Left colon (tissue), 2 donors: ENCODE measurements around the gene GAB1. TPM values are rescaled to one million over a fixed set of nuclear protein-coding genes. Genes with fewer than 3 reads are reported as not detected.
A peak's percentile ranks its signal among the peaks of the same experiment; 100 is the strongest.

Experiments
- ATAC-seq: fragments of 200-7000 bp; cut with Tn5 transposase; one replicate; pipeline ENCODE4 v1.9.1; 2020; ENCODE audit warnings: mild to moderate bottlenecking, moderate library complexity
- DNase-seq, 2 donors: peaks; one replicate each; pipeline ENCODE4 v3.0.0-alpha.2; 2020
- intact Hi-C, 2 donors: fragments of 100-400 bp; cut with DNase I in 1 of 2; cut with micrococcal nuclease in 1 of 2; formaldehyde crosslinking; loops; one replicate each; pipeline versions ENCODE4 v1.11.2 to v1.14.0; 2022; cut with DNase I, micrococcal nuclease
- total RNA-seq, 2 donors: library from RNA; stranded (reverse); fragmentation: NEBNext Ultra II Directional; extraction: Animal tissue kit (Norgen Biotek cat#: 25700); gene quantifications; one replicate each; pipeline ENCODE4 v1.2.1, GENCODE V29; 2021
- donor health status: DM: no; HTN: no; CAD: no.
- donor health status: DM: yes; HTN: yes; CAD: no.

Gene GAB1
- total RNA-seq, 2 donors from 2014 or later = 69.0 to 71.1 TPM

DNA sequence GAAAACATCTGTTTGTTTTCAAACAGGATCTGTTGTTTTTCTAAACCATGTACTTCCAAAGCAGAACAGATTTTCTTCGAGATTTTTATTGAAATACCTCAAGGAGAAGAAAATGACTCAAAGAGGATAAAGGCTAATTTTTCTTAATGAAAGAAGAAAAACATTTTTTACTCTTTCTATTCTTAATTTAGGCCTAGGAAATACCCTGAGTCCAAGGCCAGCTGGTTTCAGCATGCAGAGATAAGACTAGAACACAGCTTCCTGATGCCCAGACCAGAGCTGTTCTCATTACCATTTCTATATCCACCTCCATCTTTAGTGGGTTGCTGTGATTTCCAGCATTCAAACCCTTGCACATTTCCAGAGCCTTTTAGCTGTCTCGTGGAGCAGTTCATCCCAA lies 18.3 kb downstream of the GAB1 start:
- intact Hi-C loops = no loop called here
- ATAC-seq = no peak
- DNase-seq = no peak

DNA sequence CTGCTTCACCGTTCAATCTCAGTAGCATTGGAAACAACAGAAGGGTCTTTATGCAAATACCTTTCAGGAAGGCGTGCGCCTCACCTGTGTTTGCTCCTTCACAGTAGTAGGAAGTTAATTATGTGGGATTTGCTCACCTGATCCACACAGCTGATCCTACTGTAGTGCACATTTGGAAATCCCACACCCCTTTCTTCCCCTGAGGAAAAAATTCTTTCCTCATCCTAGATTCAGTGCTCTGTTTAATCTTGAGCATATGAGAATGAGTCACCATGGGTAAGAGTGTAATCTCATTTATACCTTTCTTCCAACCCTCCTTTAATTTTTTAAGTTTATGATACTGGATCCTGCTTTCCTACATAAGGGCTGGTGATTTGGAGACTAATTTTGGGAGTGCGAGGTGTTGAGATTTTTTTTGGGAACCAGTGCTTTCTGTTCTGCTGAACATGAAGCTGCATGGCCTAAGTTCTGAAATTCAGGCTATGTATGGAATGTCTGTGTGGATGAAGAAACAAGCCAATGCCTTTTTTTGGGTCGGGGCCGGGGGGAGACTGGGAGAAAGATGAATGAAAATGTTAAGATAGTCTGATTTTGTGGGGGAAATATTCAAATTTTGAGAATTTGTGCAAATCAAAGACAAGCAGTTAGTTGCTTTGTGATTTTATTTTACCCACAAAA lies 19.0 kb downstream of the GAB1 start:
- intact Hi-C loops = no loop called here
- ATAC-seq (no peak), DNase-seq (no peak)

DNA sequence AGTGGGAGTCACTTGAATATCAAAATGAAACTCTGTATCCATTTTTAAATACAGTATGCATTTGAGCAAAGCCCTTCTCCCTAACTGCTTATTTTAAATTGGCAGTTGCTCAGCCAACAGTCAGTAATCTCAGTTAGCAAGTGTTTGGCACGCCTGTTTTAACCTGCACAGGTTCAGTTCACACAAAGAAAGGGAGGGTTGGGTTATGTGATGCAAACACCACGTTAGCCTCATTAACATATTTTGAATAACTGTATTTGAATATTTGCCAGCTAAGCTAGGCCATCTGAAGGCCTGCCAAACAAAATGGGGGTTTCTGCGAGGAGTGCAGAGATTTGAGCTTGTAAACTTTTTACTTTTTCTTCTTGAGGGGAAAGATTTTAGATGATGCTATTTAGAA lies 19.8 kb downstream of the GAB1 start:
- DNase-seq = no peak
- intact Hi-C loops = no loop called here
- peak; percentile 11 for ATAC-seq

DNA sequence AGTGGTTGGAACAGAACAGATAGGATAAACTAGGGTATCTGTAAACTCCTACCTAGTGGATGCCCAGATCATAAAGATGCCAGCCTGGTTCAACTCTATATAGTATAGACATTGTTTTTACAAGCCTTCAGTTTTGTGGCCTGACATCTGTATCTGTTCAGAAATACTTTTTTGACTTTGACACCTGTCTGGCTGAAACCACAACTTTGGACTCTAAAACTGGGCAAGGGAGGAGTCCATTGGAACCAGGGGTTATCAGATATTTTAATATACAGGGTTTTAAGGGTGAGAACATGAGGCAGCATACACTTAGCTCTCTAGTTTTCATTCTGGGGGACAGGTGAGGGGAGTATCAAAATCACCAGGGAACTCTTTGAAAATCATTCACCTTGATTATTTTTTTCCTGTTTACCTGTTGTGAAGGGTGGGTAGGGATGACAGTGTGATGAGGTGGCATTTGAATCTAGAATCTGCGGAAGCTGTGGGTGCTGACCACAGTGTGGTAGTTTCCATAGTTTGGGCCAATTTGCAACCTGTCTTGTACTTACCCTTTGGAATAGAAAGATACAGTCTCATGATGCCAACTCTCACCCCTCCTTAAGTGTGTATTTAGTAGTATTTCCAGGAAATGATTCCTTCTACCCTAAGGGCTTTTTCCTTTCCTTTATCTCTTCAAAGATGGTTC lies 20.6 kb downstream of the GAB1 start:
- no peak for DNase-seq
- ATAC-seq = no peak
- intact Hi-C loops = no loop called here

DNA sequence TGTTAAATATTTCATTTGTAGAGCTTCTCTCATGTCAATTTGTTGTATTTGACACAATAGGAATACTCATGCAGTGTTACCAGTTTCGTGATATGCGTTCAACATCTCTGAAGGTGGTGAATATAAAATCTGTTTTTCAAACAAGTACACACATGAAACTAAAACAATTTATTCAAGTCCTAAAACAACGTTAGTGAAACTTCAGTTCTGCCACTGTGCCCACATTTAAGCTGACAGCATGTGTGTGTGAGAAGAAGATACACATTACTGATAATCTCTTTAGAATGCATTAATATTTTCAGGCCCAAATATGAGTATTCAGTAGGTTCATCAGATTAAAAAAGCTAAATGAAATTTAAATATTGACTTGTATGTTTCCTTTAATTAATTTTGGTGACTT lies 21.7 kb downstream of the GAB1 start:
- ATAC-seq (no peak), DNase-seq (no peak)
- intact Hi-C loops = no loop called here

DNA sequence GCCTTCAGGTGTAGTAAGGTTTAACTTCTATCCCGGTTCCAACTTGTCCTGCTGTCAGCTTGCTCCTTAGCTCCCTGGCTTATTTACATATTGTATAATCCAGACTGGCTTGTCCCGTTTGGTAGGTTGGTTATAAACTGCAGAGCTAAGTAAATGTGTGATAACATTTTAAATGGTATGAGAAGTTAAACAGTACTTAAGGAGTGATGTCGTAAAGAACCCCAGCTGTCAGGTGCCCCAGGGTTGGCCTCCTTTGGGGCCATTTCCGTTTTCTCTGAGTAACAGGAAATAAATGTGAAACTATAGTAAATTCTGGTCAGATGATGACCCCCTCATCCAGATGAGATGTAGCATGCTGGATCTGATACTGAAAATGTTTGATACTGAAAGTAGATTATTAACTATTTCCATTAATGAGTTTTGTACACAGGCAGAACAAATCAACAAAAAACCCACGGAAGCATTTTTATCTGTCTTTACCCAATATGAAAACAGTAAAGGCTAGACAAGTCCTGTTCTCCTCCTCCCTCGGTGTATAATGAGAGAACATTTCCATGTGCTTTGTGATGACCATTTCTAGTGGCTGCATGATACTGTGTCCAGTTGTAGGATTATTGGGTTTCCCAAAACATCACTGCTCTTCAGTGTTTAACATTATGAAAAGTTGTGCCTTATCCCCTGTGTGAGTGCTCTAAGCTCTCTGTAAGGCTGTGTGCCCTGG lies 22.4 kb downstream of the GAB1 start:
- DNase-seq (peak; percentile 66 to 83), ATAC-seq (peak; percentile 86)
- intact Hi-C loops = no loop called here

DNA sequence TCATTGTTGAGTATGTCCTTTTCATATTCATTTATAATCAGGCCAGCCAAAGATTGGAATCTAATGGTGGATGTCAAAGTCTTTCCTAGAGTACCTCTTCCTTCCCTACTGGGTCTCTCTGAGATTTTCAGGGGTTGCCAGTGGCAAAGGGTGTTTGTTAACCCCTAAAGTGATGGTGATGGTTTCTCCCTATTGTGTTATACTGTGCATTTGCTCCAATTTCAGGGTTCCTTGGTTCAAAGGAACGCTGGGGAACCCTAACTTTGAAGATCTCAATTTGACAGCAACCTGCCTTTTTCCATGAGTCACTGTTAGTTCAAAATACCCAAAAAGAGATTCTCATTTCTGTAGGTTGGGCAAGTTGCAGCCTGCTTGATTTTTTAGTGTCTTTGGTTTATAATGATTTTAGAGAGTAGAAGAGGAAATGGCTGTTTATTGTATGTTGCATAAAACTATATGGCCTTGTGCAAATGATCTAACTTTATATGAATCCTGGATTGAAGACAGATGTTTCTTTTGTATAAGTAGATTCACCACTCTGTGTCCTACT lies 23.0 kb downstream of the GAB1 start:
- DNase-seq = no peak
- intact Hi-C loops = no loop called here
- peak; percentile 52 for ATAC-seq

DNA sequence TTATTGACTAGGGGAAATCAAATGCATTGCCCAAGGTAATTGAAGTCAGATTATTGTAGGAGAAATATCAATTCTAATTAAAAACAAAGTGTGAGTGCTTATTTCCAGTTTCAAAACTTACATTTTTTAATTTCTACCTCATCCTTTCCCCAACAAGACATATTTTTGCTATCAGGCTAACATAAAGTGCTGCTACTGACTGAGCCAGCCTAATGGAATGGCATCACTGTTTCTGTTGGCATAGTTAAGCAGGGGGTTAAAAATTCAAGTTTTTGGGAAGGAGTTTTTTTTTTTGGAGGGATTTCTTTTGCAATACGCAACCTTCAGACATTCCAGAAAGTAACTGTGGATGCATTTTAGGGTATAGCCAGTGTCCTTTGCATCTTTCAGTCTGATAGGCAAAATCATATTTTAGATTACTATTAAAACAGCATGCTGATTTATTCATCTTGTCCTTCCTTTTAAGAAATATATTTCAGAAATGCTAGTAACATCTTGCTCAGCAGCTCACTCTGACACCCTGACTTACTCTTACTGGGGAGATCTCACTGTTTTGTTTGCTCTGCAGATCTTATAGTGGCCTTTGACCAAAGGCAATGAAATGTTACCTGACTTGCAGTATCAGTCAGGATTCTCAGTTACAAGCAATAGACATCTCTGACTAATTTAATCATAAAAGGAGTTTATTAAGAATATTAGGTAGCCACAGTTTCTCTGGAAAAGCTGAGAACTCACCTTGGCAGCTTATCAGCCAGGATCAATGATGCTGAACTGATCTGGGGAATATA lies 24.4 kb downstream of the GAB1 start:
- ATAC-seq (peak; percentile 43), DNase-seq (no peak)
- intact Hi-C loops = no loop called here

DNA sequence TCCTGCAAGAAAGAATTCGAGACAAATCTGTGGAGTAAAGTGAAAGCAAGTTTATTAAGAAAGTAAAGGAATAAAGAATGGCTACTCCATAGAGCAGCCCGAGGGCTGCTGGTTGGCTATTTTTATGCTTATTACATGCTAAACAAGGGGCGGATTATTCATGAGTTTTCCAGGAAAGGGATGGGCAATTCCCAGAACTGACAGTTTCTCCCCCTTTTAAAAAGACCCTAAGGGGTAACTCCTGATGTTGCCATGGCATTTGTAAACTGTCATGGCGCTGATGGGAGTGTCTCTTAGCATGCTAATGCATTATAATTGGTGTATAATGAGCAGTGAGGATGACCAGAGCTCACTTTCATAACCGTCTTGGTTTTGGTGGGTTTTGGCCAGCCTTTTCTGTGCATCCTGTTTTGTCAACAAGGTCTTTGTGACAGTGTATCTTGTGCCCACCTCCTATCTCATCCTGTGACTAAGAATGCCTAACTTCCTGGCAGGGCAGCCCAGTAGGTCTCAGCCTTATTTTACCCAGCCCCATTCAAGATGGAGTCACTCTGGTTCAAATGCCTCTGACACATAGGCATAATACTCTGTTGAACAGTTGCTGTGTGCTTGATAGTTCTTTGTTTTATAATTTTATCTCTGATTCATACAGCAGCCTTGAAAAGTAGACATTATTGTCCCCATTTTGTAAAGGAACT lies 25.8 kb downstream of the GAB1 start:
- DNase-seq = no peak
- intact Hi-C loops = no loop called here
- no peak for ATAC-seq

DNA sequence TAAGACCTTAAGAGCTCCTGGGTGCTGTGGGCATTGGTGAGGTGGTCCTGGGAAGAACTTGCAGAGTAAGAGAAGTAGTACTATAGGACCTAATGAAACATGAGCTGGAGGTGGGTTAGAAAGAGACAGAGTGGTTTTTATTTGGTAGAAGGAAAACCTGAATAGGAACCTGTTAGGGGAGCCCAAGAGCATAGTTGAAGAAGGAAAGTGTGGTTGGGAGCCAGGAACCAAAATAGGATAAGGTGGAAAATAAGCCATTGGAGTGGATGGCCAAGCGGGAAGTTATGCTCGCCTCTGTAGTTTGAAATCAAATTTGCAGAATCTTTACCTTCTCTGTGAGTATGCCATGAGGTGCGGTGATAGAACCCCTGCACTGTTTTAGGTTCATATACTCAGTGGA lies 26.7 kb downstream of the GAB1 start:
- intact Hi-C loops = no loop called here
- DNase-seq = no peak

DNA sequence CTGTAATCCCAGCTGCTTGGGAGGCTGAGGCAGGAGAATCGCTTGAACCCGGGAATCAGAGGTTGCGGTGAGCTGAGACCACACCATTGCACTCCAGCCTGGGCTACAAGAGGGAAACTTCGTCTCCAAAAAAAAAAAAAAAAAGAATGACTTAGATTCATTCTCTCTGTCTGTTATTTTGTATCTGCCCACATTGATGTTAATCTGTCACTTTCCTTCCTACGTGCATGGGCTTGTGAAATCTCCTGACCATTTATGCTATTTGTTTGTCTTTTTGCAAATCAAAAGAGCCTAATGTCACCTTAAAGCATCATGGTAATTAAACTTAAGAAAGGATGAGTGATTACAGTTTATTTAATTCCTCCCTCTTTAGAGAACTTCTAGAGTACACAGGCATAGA lies 27.4 kb downstream of the GAB1 start:
- DNase-seq = no peak
- ATAC-seq = no peak
- intact Hi-C loops = no loop called here

More for the DNA sequence above, 26.7 kb downstream of the GAB1 start:
- ATAC-seq = no peak

DNA sequence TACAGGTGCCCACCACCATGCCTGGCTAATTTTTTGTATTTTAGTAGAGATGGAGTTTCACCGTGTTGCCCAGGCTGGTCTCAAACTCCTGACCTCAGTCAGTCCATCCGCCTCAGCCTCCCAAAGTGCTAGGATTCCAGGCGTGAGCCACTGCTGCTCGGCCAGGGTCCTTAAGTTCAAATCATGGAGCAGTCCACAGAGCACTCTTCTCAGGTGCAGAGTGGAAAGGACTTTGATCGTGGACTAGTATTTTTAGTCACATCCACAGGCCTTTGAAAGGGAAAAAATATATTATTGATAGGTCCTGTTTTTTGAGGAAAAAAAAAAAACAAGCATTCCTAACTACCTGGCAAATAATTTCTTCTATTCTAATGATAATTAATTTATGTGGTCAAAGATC lies 31.2 kb downstream of the GAB1 start:
- DNase-seq (no peak), ATAC-seq (no peak)
- intact Hi-C loops = no loop called here

DNA sequence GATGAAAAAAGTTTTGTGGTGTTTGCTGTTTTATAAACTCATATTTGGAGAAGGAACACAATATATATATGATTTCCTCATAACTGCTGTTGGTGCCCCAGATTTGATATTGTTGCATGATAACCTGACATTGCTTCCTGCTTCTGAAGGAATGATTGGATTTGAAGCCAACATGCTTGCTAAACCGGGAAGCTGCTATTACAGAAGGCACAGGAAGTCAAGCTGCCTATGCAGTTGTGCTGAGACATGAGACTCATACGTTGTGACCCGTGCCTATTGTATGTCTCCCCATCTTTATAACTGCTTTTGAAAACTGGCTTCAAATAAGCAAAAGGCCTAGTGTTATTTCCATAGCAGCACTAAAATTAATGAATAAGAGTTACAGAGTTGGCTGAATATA lies 32.9 kb downstream of the GAB1 start:
- peak; percentile 97 for ATAC-seq
- no peak for DNase-seq
- intact Hi-C loops = no loop called here

DNA sequence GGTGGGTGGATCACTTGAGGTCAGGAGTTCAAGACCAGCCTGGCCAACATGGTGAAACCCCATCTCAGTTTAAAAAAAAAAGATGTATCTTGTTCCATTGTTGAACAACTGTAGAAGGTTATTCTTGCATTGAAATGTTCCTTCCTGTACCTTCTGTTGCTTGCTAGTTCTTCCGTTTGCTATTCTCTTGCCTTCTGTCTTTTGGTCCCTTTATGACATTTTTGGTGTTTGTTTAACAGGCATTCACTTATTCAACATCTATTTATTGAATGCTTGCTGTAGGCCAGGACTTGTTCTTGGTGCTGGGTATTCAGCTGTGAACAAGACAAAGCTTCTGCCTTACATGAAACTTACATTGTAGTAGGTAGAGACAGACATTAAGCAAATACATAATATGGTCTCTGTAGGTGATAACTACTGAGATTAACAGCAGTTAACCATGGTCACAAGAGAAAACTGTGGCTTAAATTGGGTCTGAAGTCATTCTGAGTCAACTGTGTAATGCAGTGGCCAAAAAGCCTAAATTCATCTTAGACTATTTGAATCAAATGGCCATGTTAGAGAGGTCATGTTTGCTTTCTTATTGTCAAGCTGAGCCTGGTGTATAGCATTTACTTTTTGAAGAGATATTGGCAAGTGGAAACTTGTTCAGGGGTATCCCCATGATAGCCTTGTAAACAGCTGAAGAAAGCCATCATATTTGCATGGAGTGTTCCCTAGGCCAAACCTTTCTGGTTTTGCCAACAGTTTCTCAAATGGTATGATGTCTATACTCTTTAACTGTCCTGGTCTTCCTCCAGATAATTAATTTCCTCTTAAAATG lies 35.6 kb downstream of the GAB1 start:
- intact Hi-C loops = no loop called here
- no peak for ATAC-seq
- no peak for DNase-seq

DNA sequence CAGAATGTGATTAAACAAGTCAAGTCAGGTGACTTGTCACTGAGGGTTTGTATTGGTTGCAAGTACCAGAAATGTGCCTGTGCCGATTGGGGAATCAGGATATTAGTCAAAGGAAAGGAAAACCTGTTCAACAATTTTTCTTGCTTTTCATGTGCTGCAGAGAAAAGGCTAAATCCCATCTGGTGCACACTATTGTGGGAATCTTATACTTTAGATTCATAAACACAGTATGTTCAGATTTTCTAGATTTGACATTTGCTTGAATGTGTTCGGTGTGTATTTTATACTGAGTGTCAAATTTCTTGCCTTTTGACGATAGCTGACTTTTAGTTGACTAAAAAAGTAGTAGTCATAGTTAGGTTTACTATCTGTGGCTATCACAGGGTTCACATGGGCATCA lies 37.6 kb downstream of the GAB1 start:
- ATAC-seq (no peak), DNase-seq (no peak)
- intact Hi-C loops = no loop called here

DNA sequence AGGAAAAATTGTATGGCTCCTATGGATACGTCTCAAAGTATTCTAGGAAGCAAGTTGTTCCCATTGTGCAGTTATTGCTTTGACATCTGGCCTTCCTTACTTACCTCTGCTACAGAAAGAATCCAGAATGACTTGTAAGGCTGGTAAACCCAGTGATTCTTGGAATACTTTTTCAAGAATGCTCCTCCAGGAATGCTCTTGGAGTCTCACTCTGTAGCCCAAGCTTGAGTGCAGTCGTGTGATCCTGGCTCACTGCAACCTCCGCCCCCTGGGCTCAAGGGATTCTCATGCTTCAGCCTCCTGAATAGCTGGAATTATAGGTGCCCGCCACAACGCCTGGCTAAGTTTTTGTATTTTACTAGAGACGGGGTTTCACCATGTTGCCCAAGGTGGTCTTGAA lies 38.1 kb downstream of the GAB1 start:
- intact Hi-C loops = no loop called here
- DNase-seq (no peak), ATAC-seq (no peak)

DNA sequence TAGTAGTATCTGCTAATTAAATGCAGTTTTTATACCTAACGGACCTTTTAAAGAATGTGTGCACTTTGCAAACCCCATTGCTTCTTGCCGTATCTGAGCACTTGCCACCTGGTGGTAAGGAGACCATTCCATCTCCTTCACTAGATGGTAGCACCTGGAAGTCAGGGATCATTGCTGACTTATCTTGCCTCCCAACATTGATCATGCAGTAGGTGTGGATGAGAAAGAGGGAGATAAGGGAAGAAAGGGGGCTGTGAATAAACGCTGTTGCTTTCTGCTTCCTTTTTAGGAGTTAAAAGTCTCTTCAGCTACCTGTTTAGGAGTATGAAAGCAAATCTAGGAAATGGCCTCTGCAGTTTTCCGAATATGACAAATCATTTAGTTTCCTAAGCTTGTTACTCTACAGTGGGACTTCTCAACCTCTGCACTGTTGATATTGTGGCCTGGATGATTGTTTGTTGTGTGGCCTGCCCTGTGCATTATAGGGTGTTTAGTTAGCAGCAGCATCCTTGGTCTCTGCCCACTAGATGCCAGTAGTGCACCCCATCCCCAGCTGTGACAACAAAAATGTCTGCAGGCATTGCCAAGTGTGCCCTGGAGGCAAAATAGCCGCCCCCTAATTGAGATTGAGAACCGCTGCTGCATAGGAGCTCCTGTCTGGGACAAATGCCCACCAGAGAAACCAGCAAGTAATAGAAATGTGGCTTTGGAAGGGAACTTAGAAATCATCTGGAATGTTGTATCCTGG lies 38.8 kb downstream of the GAB1 start:
- peak; percentile 88 for ATAC-seq
- intact Hi-C loops = no loop called here
- peak in 1 of 2 donors; percentile 45 for DNase-seq
